GM23338 (cell line): ENCODE data around the gene ABL1. TPM values are rescaled to one million over a fixed set of nuclear protein-coding genes. Genes with fewer than 3 reads are reported as not detected.

Experiments used
- ATAC-seq: fragments of 200-7000 bp; cut with Tn5 transposase; 3 replicates; pipeline ENCODE4 v1.9.1; 2020
- DNase-seq: peaks from one replicate; pipeline ENCODE4 v3.0.0-alpha.2; 2015; ENCODE audit warnings: low spot score
- H2AFZ ChIP-seq: fragments of 200-600 bp; sonication (generic); 2 replicates; pipeline ENCODE4 v1.8.0; 2016; ENCODE audit warnings: antibody characterized with exemption, mild to moderate bottlenecking, moderate library complexity
- H3F3A ChIP-seq: fragments of 200-600 bp; sonication (generic); replicated peaks from 2 replicates; pipeline ENCODE4 v1.8.0; 2017; ENCODE audit warnings: antibody characterized with exemption, mixed run types, low read depth
- H3K27ac ChIP-seq: fragments of 200-600 bp; sonication (generic); 2 replicates; pipeline ENCODE4 v1.6.1; 2016; ENCODE audit warnings: low read depth
- H3K27me3 ChIP-seq: fragments of 200-600 bp; sonication (generic); 2 replicates; pipeline ENCODE4 v1.8.0; 2016; ENCODE audit warnings: mild to moderate bottlenecking, mixed run types, moderate library complexity; ENCODE audit not compliant: insufficient read depth
- H3K36me3 ChIP-seq: fragments of 200-600 bp; sonication (generic); 2 replicates; pipeline ENCODE4 v1.8.0; 2016; ENCODE audit warnings: mild to moderate bottlenecking; ENCODE audit not compliant: insufficient read depth
- H3K4me1 ChIP-seq: fragments of 200-600 bp; sonication (generic); 2 replicates; pipeline ENCODE4 v1.8.0; 2016; ENCODE audit warnings: mild to moderate bottlenecking, moderate library complexity; ENCODE audit not compliant: insufficient read depth
- H3K4me2 ChIP-seq: fragments of 200-600 bp; sonication (generic); 2 replicates; pipeline ENCODE4 v1.7.1; 2017; ENCODE audit warnings: mixed run types
- H3K4me3 ChIP-seq: fragments of 200-600 bp; sonication (generic); 2 replicates; pipeline ENCODE4 v1.6.1; 2016; ENCODE audit warnings: mixed run types
- H3K79me2 ChIP-seq: fragments of 200-600 bp; sonication (generic); replicated peaks from 2 replicates; pipeline ENCODE4 v1.8.0; 2017; ENCODE audit warnings: mild to moderate bottlenecking; ENCODE audit not compliant: insufficient read depth
- H3K9me2 ChIP-seq: fragments of 200-600 bp; sonication (generic); 2 replicates; pipeline ENCODE4 v1.8.0; 2017; ENCODE audit not compliant: insufficient read depth
- H4K20me1 ChIP-seq: fragments of 200-600 bp; sonication (generic); replicated peaks from 2 replicates; pipeline ENCODE4 v1.8.0; 2017; ENCODE audit warnings: mild to moderate bottlenecking; ENCODE audit not compliant: insufficient read depth
- H3K27ac Mint-ChIP-seq: 2 replicates; pipeline ENCODE4 v1.8.0; 2020; ENCODE audit warnings: inconsistent platforms, mild to moderate bottlenecking, moderate library complexity, mixed read lengths
- H3K27me3 Mint-ChIP-seq: 3 replicates; pipeline ENCODE4 v1.8.0; 2022; ENCODE audit warnings: low read depth, mild to moderate bottlenecking, moderate library complexity, mixed read lengths, inconsistent platforms; ENCODE audit not compliant: insufficient read depth, poor library complexity
- H3K36me3 Mint-ChIP-seq: 3 replicates; pipeline ENCODE4 v1.8.0; 2021; ENCODE audit warnings: low read depth, mild to moderate bottlenecking, inconsistent platforms, moderate library complexity, mixed read lengths
- H3K4me1 Mint-ChIP-seq: 3 replicates; pipeline ENCODE4 v1.8.0; 2020; ENCODE audit warnings: mild to moderate bottlenecking, inconsistent platforms, mixed read lengths
- H3K4me3 Mint-ChIP-seq: 3 replicates; pipeline ENCODE4 v1.8.0; 2021; ENCODE audit warnings: moderate library complexity, mild to moderate bottlenecking, inconsistent platforms, mixed read lengths
- H3K9me3 Mint-ChIP-seq: 3 replicates; pipeline ENCODE4 v1.8.0; 2020; ENCODE audit warnings: moderate library complexity, mild to moderate bottlenecking, inconsistent platforms, mixed read lengths
- EZH2 ChIP-seq: fragments of 200-600 bp; sonication (generic); IDR thresholded peaks from one replicate; pipeline ENCODE4 v1.8.0; 2017; ENCODE audit warnings: antibody characterized with exemption, mild to moderate bottlenecking, low read depth; ENCODE audit not compliant: unreplicated experiment
- JUNB ChIP-seq: IDR thresholded peaks from one replicate; pipeline ENCODE4 v1.6.1; 2016; ENCODE audit warnings: antibody characterized with exemption; ENCODE audit not compliant: unreplicated experiment
- NANOG ChIP-seq: IDR thresholded peaks from 2 replicates; pipeline ENCODE4 v1.6.1; 2016; ENCODE audit warnings: antibody characterized with exemption, borderline replicate concordance
- POLR2AphosphoS5 ChIP-seq: IDR thresholded peaks from 2 replicates; pipeline ENCODE4 v1.6.1; 2016; ENCODE audit warnings: antibody characterized with exemption, low read depth
- STAT1 ChIP-seq: IDR thresholded peaks from one replicate; pipeline ENCODE4 v1.6.1; 2016; ENCODE audit warnings: antibody characterized with exemption; ENCODE audit not compliant: unreplicated experiment
- ZNF114 ChIP-seq: fragments of 250-450 bp; sonication (Bioruptor Pico); IDR thresholded peaks from 2 replicates; pipeline ENCODE4 v1.5.0; 2020; ENCODE audit warnings: mild to moderate bottlenecking, moderate library complexity
- ZNF331 ChIP-seq: fragments of 250-450 bp; sonication (Bioruptor Pico); IDR thresholded peaks from 2 replicates; pipeline ENCODE4 v1.5.0; 2020; ENCODE audit warnings: low read depth, mild to moderate bottlenecking, moderate library complexity
- polyA plus RNA-seq: library from polyadenylated mRNA; unstranded; fragments of >200 nt; fragmentation: Nextera tagmentation; extraction: Ambion mirVana; gene quantifications from 2 replicates; pipeline ENCODE4 v1.2.1, GENCODE V29; 2016
- total RNA-seq: library from RNA; depleted of rRNA; stranded (reverse); fragments of >200 nt; shearing (Covaris generic); gene quantifications from 2 replicates; pipeline ENCODE4 v1.2.3, GENCODE V29; 2014
- TF ChIP-seq, protein P1 (sequence below), 2 experiments: fragments of 200-600 bp in 1 of 2; sonication (generic) in 1 of 2; conservative IDR thresholded peaks; 2 replicates each; pipeline versions ENCODE4 v1.5.1 to v1.6.1; 2016 to 2017; ENCODE audit warnings: antibody characterized with exemption in 2 of 2, low read depth in 2 of 2, mild to moderate bottlenecking in 2 of 2, moderate library complexity in 1 of 2

ABL1 gene
- total and polyA plus RNA-seq, 2 experiments from 2014 or later, result 20.7 to 85.1 TPM

DNA sequence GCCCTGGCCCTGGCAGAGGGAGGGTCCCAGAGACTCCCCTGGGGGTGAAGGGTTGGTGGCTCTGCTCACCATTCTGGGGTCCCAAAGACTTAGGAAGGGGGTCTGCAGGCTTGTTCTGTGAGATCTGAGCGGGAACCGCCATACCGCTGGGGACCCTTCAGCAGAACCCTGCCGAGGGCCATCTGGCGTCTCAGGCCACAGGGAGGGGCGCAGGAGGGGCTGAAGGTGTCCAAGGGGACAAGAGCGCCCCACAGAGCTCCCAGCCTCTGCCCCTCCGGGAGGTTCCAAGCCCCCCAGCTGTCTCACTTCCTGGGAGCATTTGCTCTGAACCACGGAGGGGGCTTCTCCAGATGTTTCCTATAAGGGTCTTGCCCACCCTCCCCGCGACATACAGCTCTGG is 99.2 kb downstream of the ABL1 start (continued):
- TF ChIP-seq, protein P1, sequence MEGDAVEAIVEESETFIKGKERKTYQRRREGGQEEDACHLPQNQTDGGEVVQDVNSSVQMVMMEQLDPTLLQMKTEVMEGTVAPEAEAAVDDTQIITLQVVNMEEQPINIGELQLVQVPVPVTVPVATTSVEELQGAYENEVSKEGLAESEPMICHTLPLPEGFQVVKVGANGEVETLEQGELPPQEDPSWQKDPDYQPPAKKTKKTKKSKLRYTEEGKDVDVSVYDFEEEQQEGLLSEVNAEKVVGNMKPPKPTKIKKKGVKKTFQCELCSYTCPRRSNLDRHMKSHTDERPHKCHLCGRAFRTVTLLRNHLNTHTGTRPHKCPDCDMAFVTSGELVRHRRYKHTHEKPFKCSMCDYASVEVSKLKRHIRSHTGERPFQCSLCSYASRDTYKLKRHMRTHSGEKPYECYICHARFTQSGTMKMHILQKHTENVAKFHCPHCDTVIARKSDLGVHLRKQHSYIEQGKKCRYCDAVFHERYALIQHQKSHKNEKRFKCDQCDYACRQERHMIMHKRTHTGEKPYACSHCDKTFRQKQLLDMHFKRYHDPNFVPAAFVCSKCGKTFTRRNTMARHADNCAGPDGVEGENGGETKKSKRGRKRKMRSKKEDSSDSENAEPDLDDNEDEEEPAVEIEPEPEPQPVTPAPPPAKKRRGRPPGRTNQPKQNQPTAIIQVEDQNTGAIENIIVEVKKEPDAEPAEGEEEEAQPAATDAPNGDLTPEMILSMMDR (conservative IDR thresholded peaks at IDR 0.05; ENCODE audit: low read depth in 2 of 2), result no peak

DNA sequence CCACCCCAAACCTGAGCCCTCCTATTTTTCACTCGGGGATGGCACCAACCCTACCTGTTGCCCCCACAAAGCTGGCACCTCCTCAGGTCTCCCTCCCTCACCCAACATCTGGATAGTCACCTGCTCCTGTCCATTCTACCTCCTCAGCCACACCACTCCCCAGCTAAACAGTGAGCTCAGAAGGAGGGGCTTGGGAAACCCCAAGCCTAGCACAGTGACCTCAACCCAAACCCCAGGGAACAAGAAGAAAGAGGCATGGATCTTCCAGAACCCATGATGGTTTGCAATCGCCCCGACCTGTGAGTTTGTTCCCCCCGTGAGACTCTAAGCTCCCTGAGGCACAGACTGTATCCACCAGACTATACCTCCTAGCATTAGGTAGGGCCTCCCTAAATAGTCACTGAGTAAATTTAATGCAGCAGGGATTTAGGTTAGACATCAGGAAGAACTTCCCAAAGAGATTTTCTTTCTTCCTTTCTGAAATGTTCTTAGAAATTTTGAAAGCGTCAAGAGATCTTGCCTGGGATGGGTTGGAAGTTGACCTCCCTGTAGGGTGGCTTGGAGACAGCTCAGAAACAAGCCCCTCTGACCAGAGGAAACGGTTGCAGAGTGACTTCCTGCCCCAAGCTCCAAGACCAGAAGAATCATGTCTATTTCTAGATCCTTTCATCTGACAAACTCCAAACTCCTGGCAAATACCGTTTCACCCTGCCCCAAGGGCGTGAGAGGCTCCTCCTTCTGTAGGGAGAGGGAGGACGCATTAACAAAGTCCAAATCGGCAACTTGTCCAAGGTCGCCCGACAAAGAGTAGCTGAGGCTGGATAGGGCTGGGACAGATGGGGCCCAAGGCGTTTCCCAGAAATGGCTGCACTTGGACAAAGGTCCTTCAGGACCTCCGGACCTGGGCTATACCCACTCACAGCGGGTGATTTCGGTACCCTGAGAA is 99.9 kb downstream of the ABL1 start:
- Histone ChIP-seq H3K27me3 (peaks cover 31% of the 10 kb centered on the region), H3F3A (peaks cover 9% of the 10 kb centered on the region; the same call in 1 of the 2 replicates), H3K36me3 (no peaks in the 10 kb centered on the region), H3K4me3 (no peak overlapping the region), H2AFZ (no peak overlapping the region), H4K20me1 (no peaks in the 10 kb centered on the region), H3K79me2 (no peaks in the 10 kb centered on the region), H3K4me2 (no peak overlapping the region), H3K9me2 (no peaks in the 10 kb centered on the region), H3K4me1 (peaks cover 43% of the 10 kb centered on the region), H3K27ac (no peak overlapping the region)
- no peaks in the 10 kb centered on the region; the same call in 2 of the 3 replicates for H3K36me3 Mint-ChIP-seq
- peaks cover 51% of the 10 kb centered on the region for H3K4me1 Mint-ChIP-seq
- H3K27me3 Mint-ChIP-seq, result peaks cover 46% of the 10 kb centered on the region
- no peaks in the 10 kb centered on the region; the same call in 2 of the 3 replicates for H3K9me3 Mint-ChIP-seq
- H3K4me3 Mint-ChIP-seq, result no peak overlapping the region; the same call in 2 of the 3 replicates
- TF ChIP-seq POLR2AphosphoS5, result no peak
- no peak for TF ChIP-seq ZNF114 (CRISPR knock-in tag)
- TF ChIP-seq JUNB, result no peak
- H3K27ac Mint-ChIP-seq, result no peak overlapping the region
- ATAC-seq (no peak), DNase-seq (no peak)

DNA sequence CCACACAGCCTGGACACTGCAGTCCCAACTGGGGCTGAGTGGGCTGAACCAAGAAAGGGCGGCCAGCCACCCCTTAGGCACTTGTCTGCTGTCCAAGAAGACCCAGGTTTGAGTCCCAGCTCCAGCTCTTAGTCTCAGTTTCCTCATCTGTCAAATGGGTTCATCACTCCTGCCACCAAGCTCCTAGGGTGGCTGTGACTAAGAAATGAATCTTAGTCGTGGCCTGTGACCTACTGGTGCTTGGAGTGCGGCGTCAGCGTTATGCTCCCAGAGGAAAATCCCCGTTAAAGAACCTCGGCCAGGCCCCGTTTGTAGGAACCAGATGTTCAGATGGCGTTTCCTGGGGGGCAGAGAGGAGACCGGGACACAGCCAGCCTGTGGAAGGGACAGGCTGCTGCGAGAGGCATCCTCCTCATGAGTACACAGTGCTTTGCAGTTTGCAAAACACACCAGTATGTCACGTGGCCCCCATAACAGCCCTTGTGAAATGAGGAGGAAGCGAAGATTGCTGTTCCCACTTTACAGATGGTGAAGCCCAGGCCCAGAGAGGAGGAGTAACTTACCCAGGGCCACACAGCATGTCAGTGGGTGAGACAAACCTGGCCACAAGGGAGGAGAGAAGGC is 100.7 kb downstream of the ABL1 start:
- no peaks in the 10 kb centered on the region for H3K9me2 ChIP-seq
- Mint-ChIP-seq H3K4me1 (peaks cover 55% of the 10 kb centered on the region), H3K4me3 (no peak overlapping the region; the same call in 2 of the 3 replicates), H3K27ac (no peak overlapping the region), H3K9me3 (no peaks in the 10 kb centered on the region; the same call in 2 of the 3 replicates), H3K27me3 (peaks cover 50% of the 10 kb centered on the region), H3K36me3 (no peaks in the 10 kb centered on the region; the same call in 2 of the 3 replicates)
- no peak overlapping the region for H2AFZ ChIP-seq
- H3F3A ChIP-seq, result peaks cover 16% of the 10 kb centered on the region
- H3K27me3 ChIP-seq, result peaks cover 39% of the 10 kb centered on the region
- DNase-seq (no peak), ATAC-seq (no peak)
- H4K20me1 ChIP-seq, result no peaks in the 10 kb centered on the region
- H3K4me3 ChIP-seq, result no peak overlapping the region
- H3K4me2 ChIP-seq, result no peak overlapping the region; the same call in 1 of the 2 replicates
- H3K79me2 ChIP-seq, result no peaks in the 10 kb centered on the region
- no peaks in the 10 kb centered on the region for H3K36me3 ChIP-seq
- H3K27ac ChIP-seq, result no peak overlapping the region
- peaks cover 50% of the 10 kb centered on the region for H3K4me1 ChIP-seq
- no peak for TF ChIP-seq STAT1
- no peak for TF ChIP-seq EZH2
- no peak for TF ChIP-seq NANOG
- TF ChIP-seq ZNF331 (CRISPR knock-in tag), result no peak
- TF ChIP-seq POLR2AphosphoS5, result no peak
- TF ChIP-seq, protein P1 (conservative IDR thresholded peaks at IDR 0.05; ENCODE audit: low read depth in 2 of 2), result no peak
- TF ChIP-seq JUNB, result no peak
